ENCODE data around the gene MSANTD2. TPM values are rescaled to one million over a fixed set of nuclear protein-coding genes. Genes with fewer than 3 reads are reported as not detected.

Gene MSANTD2
- total RNA-seq, 1 donor from 2014 or later: 15.2 TPM

DNA sequence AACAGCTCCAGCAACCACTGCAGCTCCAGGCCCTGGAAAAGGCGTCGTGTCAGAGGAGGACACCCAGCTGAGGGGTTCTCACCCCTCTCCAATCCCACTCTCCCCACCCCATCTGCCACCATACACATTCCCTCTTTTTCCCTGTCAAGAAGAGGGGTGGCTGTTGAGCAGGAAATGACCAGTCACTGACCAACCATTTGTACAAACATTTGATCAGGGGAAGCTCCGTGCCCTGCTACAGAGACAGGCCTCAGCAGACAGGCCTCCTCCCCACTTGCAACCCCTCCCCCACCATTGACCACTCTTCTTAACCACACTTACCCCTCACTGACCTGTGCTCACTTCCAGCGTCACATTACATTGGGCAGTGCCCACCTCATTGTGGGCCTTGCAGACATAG, 45.9 kb downstream of the MSANTD2 start:
- Mint-ChIP-seq H3K4me1 (ENCODE audit: unreplicated experiment) (peaks cover 12% of the 10 kb centered on the region), H3K36me3 (ENCODE audit: unreplicated experiment) (no peaks in the 10 kb centered on the region), H3K27me3 (ENCODE audit: unreplicated experiment) (peaks cover 25% of the 10 kb centered on the region), H3K9me3 (ENCODE audit: unreplicated experiment) (no peaks in the 10 kb centered on the region), H3K27ac (ENCODE audit: unreplicated experiment) (no peak overlapping the region), H3K4me3 (ENCODE audit: unreplicated experiment) (no peak overlapping the region)
- DNase-seq (ENCODE audit: extremely low spot score, unreplicated experiment): peak; percentile 44
- TF ChIP-seq, protein P1, sequence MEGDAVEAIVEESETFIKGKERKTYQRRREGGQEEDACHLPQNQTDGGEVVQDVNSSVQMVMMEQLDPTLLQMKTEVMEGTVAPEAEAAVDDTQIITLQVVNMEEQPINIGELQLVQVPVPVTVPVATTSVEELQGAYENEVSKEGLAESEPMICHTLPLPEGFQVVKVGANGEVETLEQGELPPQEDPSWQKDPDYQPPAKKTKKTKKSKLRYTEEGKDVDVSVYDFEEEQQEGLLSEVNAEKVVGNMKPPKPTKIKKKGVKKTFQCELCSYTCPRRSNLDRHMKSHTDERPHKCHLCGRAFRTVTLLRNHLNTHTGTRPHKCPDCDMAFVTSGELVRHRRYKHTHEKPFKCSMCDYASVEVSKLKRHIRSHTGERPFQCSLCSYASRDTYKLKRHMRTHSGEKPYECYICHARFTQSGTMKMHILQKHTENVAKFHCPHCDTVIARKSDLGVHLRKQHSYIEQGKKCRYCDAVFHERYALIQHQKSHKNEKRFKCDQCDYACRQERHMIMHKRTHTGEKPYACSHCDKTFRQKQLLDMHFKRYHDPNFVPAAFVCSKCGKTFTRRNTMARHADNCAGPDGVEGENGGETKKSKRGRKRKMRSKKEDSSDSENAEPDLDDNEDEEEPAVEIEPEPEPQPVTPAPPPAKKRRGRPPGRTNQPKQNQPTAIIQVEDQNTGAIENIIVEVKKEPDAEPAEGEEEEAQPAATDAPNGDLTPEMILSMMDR (IDR thresholded peaks at IDR 0.05): no peak

DNA sequence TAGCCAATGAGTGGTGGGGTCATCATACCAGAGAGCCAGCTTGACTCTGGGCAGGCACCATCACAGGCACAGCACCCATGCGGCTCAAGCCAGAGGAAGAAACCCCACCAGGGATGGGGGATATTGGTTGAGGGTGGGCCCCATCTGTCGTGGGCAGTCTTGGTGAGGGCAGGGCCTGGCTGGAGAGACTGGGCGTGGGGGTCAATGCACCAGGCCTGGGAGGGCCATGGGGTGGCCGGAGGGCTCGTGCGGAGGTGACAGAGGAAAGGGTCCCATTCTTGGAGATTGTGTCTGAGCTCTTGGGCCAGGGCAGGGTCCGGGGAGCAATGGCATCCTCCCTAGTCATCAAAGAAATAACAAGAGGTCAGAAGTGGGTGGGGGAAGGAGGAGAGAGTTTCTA, 46.6 kb downstream of the MSANTD2 start:
- H3K36me3 Mint-ChIP-seq (ENCODE audit: unreplicated experiment): no peaks in the 10 kb centered on the region
- H3K27me3 Mint-ChIP-seq (ENCODE audit: unreplicated experiment): peaks cover 23% of the 10 kb centered on the region
- H3K9me3 Mint-ChIP-seq (ENCODE audit: unreplicated experiment): no peaks in the 10 kb centered on the region
- TF ChIP-seq, protein P1 (IDR thresholded peaks at IDR 0.05): no peak
- no peak overlapping the region for H3K27ac Mint-ChIP-seq (ENCODE audit: unreplicated experiment)
- peak; percentile 32 for DNase-seq (ENCODE audit: extremely low spot score, unreplicated experiment)
- H3K4me1 Mint-ChIP-seq (ENCODE audit: unreplicated experiment): peaks cover 11% of the 10 kb centered on the region
- H3K4me3 Mint-ChIP-seq (ENCODE audit: unreplicated experiment): no peak overlapping the region

DNA sequence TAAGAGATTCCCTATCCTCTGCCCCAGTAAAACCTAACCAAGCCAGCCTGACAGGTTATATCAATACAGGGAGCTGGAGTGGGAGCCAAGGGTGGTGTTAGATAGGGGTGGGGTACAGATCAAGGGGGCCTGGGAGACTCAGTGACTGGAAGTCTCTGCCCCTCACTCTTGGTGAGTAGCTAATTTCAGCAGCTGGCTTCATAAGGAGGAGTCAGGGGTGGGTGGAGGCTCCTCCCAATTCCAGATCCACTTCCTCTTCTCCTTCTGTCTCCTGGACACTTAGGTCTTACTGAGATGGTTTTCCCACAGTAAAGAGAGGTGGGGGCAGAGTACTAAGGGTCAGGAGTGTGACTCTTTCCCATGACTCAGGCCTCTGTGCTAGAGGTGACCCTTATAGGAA, 47.0 kb downstream of the MSANTD2 start:
- Mint-ChIP-seq H3K9me3 (ENCODE audit: unreplicated experiment) (no peaks in the 10 kb centered on the region), H3K27me3 (ENCODE audit: unreplicated experiment) (peaks cover 21% of the 10 kb centered on the region), H3K27ac (ENCODE audit: unreplicated experiment) (no peak overlapping the region), H3K4me3 (ENCODE audit: unreplicated experiment) (no peak overlapping the region), H3K4me1 (ENCODE audit: unreplicated experiment) (peaks cover 7% of the 10 kb centered on the region), H3K36me3 (ENCODE audit: unreplicated experiment) (no peaks in the 10 kb centered on the region)
- TF ChIP-seq, protein P1 (IDR thresholded peaks at IDR 0.05): no peak
- DNase-seq (ENCODE audit: extremely low spot score, unreplicated experiment): no peak

DNA sequence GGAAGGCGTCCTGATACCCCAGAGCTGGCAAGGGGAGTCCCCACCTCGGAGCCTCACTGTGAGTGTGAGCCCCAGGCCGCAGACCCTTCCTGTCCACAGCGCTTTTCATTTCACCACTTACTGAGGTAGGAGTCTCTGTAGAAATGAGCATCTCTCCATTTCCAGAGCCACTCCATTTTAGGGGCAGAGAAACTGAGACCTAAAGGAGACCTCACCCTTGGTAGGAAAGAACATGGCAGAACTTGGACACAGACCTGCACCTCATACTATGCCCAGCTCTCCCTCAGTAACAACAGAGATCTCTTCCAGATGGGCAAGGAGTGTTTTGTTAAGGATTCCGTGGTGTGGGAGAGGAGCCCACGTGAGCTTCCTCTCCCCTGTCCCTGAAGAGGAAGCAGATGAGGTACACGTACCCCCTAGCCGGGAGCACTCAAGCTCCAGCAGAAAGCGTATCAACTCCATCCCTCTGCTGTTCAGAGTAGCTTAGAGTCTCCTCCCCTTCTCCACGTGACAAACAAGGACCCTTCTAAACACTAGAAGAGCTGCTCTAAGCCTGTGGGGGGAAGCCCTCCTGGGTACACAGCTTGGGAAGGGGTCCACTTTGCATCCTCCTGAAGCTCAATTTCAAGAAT, 47.6 kb downstream of the MSANTD2 start:
- Mint-ChIP-seq H3K4me3 (ENCODE audit: unreplicated experiment) (no peak overlapping the region), H3K9me3 (ENCODE audit: unreplicated experiment) (no peaks in the 10 kb centered on the region), H3K4me1 (ENCODE audit: unreplicated experiment) (peaks cover 7% of the 10 kb centered on the region), H3K27ac (ENCODE audit: unreplicated experiment) (no peak overlapping the region), H3K36me3 (ENCODE audit: unreplicated experiment) (no peaks in the 10 kb centered on the region), H3K27me3 (ENCODE audit: unreplicated experiment) (peaks cover 18% of the 10 kb centered on the region)
- TF ChIP-seq, protein P1 (IDR thresholded peaks at IDR 0.05): no peak
- peak; percentile 42 for DNase-seq (ENCODE audit: extremely low spot score, unreplicated experiment)

DNA sequence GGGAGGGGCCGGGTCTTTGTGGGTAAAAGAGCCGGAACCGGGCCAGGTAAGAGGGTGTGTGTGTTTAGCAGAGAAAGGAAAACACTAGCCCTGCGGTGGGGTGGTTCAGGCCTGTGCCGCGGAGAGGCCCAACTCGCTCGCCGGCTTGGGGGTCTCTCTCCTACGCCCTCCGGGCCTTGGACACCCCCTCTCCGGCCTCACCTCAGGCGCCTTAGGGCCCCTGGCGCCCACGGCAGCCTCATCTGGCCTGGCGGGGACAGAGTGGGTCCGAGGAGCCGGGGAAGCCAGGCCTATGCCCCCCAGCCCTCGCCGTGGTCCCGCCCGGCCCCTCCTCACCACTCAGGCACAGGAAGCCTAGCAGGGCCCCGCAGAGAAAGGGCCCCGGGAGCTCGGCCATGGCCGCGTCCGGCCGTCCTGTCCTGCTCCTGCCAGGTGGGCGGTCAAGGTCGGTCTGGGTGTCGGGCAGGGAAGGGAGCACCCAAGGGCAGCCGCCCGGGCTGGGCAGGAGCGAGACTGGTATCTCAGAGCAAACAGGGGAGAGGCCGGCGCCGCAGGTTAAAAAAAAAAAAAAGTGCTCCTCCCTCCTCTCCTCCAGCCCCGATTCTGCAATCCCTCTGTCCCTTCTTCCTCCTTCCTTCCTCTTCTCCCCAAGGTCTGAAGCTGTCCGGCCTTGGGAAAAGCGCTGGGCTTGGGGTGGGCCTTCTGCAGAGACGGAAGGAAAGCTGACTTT, 48.3 kb downstream of the MSANTD2 start, which contains the start of gene VSIG2:
TSS of gene VSIG2 (minus strand) at position 515 of the 730 bp plus-strand sequence. CDS start at position 397, 118 bp downstream.
- Mint-ChIP-seq H3K36me3 (ENCODE audit: unreplicated experiment) (no peaks in the 10 kb centered on the region), H3K4me3 (ENCODE audit: unreplicated experiment) (no peak within 1 kb of the TSS), H3K27ac (ENCODE audit: unreplicated experiment) (no peak within 1 kb of the TSS), H3K9me3 (ENCODE audit: unreplicated experiment) (no peaks in the 10 kb centered on the region), H3K27me3 (ENCODE audit: unreplicated experiment) (peaks cover 14% of the 10 kb centered on the region), H3K4me1 (ENCODE audit: unreplicated experiment) (peaks cover 8% of the 10 kb centered on the region)
- no peak for DNase-seq (ENCODE audit: extremely low spot score, unreplicated experiment)
- TF ChIP-seq, protein P1 (IDR thresholded peaks at IDR 0.05): no peak
